ENCODE results near the gene CORO6. TPM values are rescaled to one million over a fixed set of nuclear protein-coding genes. Genes with fewer than 3 reads are reported as not detected.

Gene CORO6
- polyA plus RNA-seq, 3 donors = 1.3 TPM; not detected in 2

DNA sequence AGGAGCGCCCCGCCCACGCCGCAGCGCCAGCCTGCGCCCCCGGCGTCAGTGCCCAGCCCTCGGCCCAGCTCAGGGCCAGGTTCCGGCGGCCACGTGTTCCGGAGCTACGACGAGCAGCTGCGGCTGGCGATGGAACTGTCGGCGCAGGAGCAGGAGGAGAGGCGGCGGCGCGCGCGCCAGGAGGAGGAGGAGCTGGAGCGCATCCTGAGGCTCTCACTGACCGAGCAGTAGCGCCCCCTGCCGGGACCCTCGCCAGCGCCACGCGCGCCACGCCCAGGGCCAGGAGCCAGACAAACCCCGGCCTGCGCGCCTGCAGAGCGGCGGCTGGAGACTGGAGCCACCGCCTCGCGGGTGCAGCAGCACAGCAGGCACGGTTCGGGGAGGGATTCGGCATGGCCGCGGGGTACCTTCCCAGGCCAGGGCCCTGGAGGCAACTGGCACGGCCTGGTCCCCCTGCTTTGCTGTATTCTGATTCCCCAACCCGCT, 9.3 kb downstream of the CORO6 start:
- intact Hi-C loops (cut with micrococcal nuclease) = loop anchor here in 1 of 2 donors (10.0 kb wide), 1 partner anchor 49 kb away; the partner anchor contains the start of genes ABHD15 and TP53I13
- Mint-ChIP-seq H3K27me3 (ENCODE audit: low read depth in 3 of 3) (peaks cover 37 to 58% (median 39%) of the 10 kb centered on the region in 3 donors), H3K4me1 (peaks cover 44% of the 10 kb centered on the region), H3K36me3 (no peaks in the 10 kb centered on the region), H3K9me3 (peaks cover 0 to 7% (median 1%) of the 10 kb centered on the region in 7 donors), H3K4me3 (peak overlapping the region in 1 of 2 donors; percentile 80), H3K27ac (no peak overlapping the region)
- WGBS (ENCODE audit: insufficient coverage) = under 1% methylated on average over 49 of the region's 50 CpGs
- Histone ChIP-seq H3K9me3 (replicated peaks in 1 of 2; ENCODE audit: control insufficient read depth in 1 of 2, insufficient read depth in 1 of 2, low read length in 2 of 2) (no peaks in the 10 kb centered on the region), H2AFZ (ENCODE audit: insufficient read depth, low read depth, low read length, poor library complexity, severe bottlenecking) (peak overlapping the region; percentile 65), H3K4me2 (replicated peaks; ENCODE audit: extremely low read depth, low read length, poor library complexity, severe bottlenecking) (peak overlapping the region; percentile 74), H3K36me3 (replicated peaks in 1 of 2; ENCODE audit: control insufficient read depth in 1 of 2, insufficient read depth in 2 of 2, low read length in 2 of 2) (no peaks in the 10 kb centered on the region), H3K9ac (ENCODE audit: insufficient read depth, low read length, poor library complexity, severe bottlenecking) (no peak overlapping the region), H3K4me1 (ENCODE audit: control insufficient read depth in 1 of 2, insufficient read depth in 2 of 2, low read length in 2 of 2) (peaks cover 52 to 59% of the 10 kb centered on the region in 2 donors), H3K27me3 (ENCODE audit: control insufficient read depth in 2 of 2, insufficient read depth in 2 of 2, low read length in 2 of 2) (peaks cover 7 to 47% of the 10 kb centered on the region in 2 donors), H3K4me3 (replicated peaks in 1 of 3; ENCODE audit: low read depth in 2 of 3, low read length in 3 of 3) (peak overlapping the region in 1 of 3 experiments; percentile 68), H4K20me1 (ENCODE audit: insufficient read depth, low read length) (peaks cover 33% of the 10 kb centered on the region), H3K79me2 (ENCODE audit: insufficient read depth, low read length) (no peaks in the 10 kb centered on the region), H3K27ac (ENCODE audit: low read depth in 1 of 2, low read length in 2 of 2) (no peak overlapping the region)
- peak; percentile 90 for TF ChIP-seq CTCF (IDR thresholded peaks at IDR 0.05)
- peak; percentile 85 to 88 (median 87) for DNase-seq

DNA sequence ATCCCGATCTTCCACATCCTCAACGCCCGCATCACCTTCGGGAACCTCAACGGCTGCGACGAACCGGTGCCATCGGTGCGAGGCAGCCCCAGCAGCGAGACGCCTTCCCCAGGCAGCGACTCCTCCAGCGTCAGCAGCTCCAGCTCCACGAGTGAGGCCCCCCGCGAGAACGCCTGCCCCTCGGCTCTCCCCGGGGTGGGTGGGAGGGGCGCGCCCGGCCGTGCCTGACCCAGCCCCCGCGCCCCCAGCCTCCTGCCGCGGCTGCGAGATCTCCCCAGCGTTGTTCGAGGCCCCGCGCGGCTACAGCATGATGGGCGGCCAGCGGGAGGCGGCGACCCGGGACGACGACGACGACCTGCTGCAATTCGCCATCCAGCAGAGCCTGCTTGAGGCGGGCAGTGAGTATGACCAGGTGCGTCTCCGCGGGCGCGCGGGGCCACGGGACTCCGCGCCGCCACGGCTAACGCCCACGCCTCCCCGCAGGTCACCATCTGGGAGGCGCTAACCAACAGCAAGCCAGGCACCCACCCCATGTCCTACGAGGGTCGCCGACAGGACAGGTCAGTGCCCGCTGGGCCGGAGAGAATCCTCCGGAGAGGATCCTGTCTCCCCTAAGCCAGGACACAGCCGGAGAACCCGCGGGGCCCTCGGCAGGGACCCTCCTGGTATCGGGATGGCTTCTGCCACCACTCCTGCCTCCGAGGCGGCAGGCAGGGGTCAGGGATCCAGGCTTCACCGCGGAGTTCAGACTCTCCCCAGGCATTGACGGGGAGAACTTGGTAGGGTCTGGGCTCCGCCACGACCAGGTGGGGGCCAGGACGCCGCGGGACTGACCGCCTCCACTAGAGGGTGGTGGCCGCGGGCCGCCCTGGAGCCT, 10.1 kb downstream of the CORO6 start:
- peaks cover 0 to 7% (median 1%) of the 10 kb centered on the region in 7 donors for H3K9me3 Mint-ChIP-seq
- peaks cover 46 to 51% of the 10 kb centered on the region in 2 donors for H3K4me1 ChIP-seq (ENCODE audit: control insufficient read depth in 1 of 2, insufficient read depth in 2 of 2, low read length in 2 of 2)
- H3K79me2 ChIP-seq (ENCODE audit: insufficient read depth, low read length) = no peaks in the 10 kb centered on the region
- H3K27me3 ChIP-seq (ENCODE audit: control insufficient read depth in 2 of 2, insufficient read depth in 2 of 2, low read length in 2 of 2) = peaks cover 7 to 43% of the 10 kb centered on the region in 2 donors
- H3K4me3 ChIP-seq (replicated peaks in 1 of 3; ENCODE audit: low read depth in 2 of 3, low read length in 3 of 3) = peak overlapping the region in 1 of 3 experiments; percentile 68
- no peaks in the 10 kb centered on the region for H3K36me3 ChIP-seq (replicated peaks in 1 of 2; ENCODE audit: control insufficient read depth in 1 of 2, insufficient read depth in 2 of 2, low read length in 2 of 2)
- H3K27ac Mint-ChIP-seq = no peak overlapping the region
- H3K27me3 Mint-ChIP-seq (ENCODE audit: low read depth in 3 of 3) = peaks cover 35 to 51% (median 39%) of the 10 kb centered on the region in 3 donors
- WGBS (ENCODE audit: insufficient coverage) = 51% methylated on average over 74 of the region's 85 CpGs
- H3K9ac ChIP-seq (ENCODE audit: insufficient read depth, low read length, poor library complexity, severe bottlenecking) = no peak overlapping the region
- peak overlapping the region; percentile 65 for H2AFZ ChIP-seq (ENCODE audit: insufficient read depth, low read depth, low read length, poor library complexity, severe bottlenecking)
- peak overlapping the region; percentile 47 to 60 for H3K4me3 Mint-ChIP-seq
- no peak overlapping the region for H3K27ac ChIP-seq (ENCODE audit: low read depth in 1 of 2, low read length in 2 of 2)
- intact Hi-C loops (cut with micrococcal nuclease) = loop anchor here in 1 of 2 donors (10.0 kb wide), 1 partner anchor 48 kb away; the partner anchor contains the start of genes ABHD15 and TP53I13
- H3K4me1 Mint-ChIP-seq = peaks cover 41% of the 10 kb centered on the region
- no peaks in the 10 kb centered on the region for H3K36me3 Mint-ChIP-seq
- H3K9me3 ChIP-seq (replicated peaks in 1 of 2; ENCODE audit: control insufficient read depth in 1 of 2, insufficient read depth in 1 of 2, low read length in 2 of 2) = no peaks in the 10 kb centered on the region
- peaks cover 33% of the 10 kb centered on the region for H4K20me1 ChIP-seq (ENCODE audit: insufficient read depth, low read length)
- H3K4me2 ChIP-seq (replicated peaks; ENCODE audit: extremely low read depth, low read length, poor library complexity, severe bottlenecking) = peak overlapping the region; percentile 74
- no peak for TF ChIP-seq CTCF (IDR thresholded peaks at IDR 0.05)
- DNase-seq = no peak

Data from CD14-positive monocyte (primary cell).